Activated T-cell treated with anti-CD3 and anti-CD28 coated beads, Interleukin-2, amount 50 U/mL, for 48 hours (primary cell): ENCODE results near the gene PPP1R14B.

Experiments
- DNase-seq, 2 experiments: peaks; one replicate each; pipeline ENCODE4 v3.0.0-alpha.2; 2020

PPP1R14B gene, protein sequence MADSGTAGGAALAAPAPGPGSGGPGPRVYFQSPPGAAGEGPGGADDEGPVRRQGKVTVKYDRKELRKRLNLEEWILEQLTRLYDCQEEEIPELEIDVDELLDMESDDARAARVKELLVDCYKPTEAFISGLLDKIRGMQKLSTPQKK

GRCh38 chr11:64246871-64247728 is at the start of gene PPP1R14B:
Gene PPP1R14B, minus strand, starts transcription at chr11:64246943. Its CDS starts 270 bp downstream, at chr11:64246673.
- DNase-seq: peak; percentile 87 to 89

DNA sequence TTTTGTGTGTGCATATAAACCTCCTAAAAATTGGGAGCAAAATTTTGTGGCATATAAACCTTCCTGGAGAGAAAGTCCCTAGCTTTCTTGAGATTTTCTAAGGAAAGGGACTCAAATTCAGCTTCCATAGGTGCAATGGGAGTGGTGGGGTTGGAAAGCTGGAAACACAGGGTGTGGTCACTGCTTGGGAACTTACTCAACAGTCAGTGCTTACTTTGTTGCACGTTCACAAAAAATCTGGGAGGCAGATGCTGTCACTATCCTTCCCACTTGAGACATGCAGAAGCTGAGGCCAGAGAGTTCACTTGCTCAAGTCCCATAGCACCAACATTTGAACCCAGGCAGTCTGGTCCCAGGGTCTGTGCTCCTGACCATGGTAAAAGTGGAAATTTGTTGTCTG is 49.5 kb upstream of the PPP1R14B start:
- no peak for DNase-seq

GRCh38 chr11:64295760-64296159 is 49.0 kb upstream of the PPP1R14B start:
- no peak for DNase-seq

DNA sequence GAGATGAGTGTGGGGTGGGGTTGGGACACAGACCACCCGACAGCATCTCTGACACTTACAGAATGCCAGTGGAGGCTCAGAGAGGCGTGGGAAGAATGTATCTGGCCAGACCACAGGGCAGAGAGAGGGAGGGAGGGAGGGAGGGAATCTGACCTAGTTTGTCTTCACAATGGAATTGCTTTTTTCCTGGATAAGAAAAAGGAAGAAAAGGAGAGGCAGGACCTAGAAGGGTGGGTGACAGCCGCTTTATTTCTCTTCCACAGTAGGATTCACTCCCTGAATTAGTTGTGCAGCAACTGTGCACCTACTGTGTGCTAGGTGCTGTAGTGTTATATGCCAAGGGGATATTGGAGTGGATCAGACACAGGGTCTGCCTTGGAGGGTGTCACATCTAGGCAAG is 48.0 kb upstream of the PPP1R14B start:
- no peak for DNase-seq

GRCh38 chr11:64292460-64293254 is 45.9 kb upstream of the PPP1R14B start:
- no peak for DNase-seq

DNA sequence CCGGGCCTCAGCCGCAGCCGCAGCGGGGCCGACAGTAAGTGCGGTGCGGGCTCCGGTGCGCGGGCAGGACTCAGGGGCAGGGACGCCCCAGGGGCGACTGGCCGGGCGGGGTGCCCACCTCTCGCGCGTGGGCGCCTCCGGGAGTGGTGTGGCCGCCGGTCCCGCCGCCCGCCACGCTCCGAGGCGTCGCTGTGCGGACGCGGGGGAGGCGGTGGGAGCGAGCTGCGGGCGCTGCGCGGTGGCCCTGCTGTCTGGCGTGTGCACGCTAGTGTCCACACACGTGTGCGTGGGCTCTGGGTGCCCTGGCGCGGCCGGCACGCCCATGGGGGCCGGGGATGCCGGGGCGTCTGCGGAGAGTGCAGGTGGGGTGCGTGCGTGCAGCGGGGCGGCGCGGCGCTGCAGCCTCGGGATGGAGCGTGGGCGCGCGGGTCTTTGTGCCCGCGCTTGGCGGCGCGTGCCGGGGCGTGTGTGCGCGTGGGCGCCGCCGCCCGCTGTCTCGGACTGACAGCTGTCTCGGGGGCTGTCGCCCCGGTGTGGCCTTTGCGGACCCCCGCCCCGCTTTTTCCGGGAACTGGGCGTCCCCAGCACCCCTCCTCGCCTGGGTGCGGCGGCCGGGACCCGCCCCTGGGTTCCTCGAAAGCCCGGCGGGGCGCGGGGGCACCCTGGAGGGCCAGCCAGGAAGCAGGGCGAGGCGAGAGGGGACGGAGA is 45.2 kb upstream of the PPP1R14B start:
- no peak for DNase-seq

GRCh38 chr11:64291262-64291751 is 44.6 kb upstream of the PPP1R14B start, which contains the start of gene KCNK4:
Gene KCNK4, plus strand, starts transcription at chr11:64291302. Its CDS starts 1,717 bp downstream, at chr11:64293019.
- DNase-seq: no peak

- no peak for DNase-seq
Observed at GRCh38 chr11:64290352-64291261, 43.9 kb upstream of the PPP1R14B start.

DNA sequence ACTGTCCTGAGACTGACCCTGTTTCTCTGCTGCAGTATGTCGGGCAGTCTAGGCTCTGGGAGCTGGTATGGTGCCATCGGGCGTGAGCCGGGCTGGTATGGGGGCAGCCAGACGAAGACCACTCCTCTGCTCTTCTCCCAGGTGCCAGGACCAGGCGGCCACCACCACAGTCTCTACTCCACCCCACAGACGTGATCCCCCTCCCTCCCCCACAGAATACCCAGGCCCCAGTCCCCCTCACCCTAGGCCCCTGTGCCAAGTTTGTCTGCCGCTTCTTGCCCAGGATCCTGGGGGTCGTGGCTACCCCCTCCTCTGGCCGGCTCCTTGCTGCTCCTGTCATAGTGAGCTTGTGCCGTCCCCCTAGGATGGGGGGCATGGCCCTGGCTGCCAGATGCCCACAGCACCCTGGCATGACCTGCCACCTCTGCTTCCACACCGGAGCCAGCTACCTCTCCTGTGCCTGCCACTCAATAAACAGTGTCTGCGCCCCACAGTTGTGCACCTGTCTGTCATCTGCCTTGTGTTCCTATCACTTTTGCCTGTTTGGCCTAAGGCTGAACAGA is 42.3 kb upstream of the PPP1R14B start:
- DNase-seq: no peak

DNA sequence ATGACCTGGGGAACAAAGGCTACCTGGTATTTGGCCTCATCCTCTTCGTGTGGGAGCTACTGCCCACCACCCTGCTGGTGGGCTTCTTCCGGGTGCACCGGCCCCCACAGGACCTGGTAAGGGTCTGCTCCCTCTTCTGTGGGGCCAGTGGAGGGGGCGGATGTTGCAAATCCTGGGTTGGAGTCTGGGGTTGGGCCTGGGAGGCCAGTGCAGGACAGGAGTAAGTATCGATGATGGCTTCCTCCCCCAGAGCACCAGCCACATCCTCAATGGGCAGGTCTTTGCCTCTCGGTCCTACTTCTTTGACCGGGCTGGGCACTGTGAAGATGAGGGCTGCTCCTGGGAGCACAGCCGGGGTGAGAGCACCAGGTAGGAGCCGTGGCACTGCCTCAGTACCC is 41.6 kb upstream of the PPP1R14B start:
- no peak for DNase-seq

DNA sequence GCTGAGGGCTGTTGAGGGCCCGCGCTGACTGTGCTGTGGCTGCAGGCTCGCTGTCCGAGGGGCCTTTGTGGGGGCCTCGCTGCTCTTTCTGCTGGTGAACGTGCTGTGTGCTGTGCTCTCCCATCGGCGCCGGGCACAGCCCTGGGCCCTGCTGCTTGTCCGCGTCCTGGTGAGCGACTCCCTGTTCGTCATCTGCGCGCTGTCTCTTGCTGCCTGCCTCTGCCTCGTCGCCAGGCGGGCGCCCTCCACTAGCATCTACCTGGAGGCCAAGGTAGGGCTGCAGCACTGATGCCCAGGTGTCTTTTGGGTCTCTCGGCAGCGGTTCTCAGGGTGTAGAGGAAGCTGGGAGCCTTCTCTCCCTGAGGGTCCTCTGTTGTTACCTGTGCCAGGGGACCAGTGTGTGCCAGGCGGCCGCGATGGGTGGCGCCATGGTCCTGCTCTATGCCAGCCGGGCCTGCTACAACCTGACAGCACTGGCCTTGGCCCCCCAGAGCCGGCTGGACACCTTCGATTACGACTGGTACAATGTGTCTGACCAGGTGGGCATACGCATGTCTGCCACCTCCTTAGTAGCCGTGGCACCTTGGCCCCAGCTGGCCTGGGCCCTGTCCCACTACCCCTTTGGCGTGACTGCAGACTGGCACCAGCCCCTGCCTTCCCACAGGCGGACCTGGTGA is 41.1 kb upstream of the PPP1R14B start:
- DNase-seq: no peak

DNA sequence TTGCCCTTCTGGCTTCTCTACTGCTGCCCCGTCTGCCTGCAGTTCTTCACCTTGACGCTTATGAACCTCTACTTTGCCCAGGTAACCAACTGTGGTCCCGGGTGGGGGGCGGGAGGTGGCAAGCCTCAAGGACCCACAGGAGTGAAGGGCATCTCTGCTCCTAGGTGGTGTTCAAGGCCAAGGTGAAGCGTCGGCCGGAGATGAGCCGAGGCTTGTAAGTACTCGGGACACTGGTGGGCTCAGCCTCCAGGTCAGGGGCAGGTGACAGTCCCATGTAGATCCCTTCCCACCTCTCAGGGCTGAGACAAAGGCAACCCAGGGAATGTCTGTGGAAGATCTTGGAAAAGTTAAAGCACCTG is 40.0 kb upstream of the PPP1R14B start:
- no peak for DNase-seq

GRCh38 chr11:64285885-64286800 is 39.4 kb upstream of the PPP1R14B start:
- peak in 1 of 2 experiments; percentile 50 for DNase-seq

- peak; percentile 95 to 97 for DNase-seq
Observed at GRCh38 chr11:64284962-64285884, 38.5 kb upstream of the PPP1R14B start, which contains the start of gene GPR137. Gene GPR137, plus strand, starts transcription at chr11:64285848. Its CDS starts 677 bp downstream, at chr11:64286525.

DNA sequence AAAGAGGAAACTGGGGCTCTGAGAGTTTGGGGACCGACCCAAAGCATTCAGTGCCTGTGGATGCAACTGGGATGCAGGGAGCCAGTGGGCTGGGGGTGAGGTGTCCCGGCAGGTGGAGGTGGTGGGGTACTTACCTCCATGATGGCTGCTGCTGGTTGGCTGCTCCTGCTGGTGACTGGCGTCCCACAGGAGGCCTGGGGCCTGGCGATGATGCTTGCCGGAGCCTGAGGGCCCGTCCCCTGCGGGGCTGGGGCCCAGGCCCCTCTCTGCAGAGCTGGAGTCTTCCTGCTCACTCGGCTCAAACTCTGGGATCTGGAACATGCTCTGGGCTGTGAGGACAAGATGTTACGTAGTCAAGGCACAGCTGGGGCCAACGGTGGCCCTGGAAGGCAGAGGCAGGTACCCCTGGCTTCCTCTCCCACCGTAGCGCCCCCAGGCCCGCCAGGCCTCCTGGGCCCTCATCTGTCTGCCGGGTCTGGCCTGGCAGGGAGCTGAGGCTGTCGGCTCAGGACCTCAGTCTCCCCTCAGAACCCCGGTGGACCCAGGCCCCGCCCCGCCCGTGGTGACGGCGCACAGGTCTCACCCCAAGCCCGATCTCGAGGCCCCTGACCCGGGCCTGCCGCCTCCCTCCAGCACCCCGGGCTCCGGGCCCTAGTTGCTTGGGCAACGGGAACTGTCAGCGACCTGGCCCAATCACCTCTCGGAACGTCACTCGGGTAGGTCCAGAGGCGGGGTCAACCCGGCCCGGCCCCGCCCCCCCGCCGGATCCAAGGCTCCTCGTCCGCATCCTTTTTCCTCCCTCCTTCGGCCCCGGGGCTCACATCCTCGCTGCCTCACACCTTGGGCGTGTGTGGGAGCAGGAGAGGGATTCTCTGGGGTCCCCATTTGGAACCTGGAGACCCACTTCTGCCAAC is 37.6 kb upstream of the PPP1R14B start, which contains the start of gene BAD:
BAD (minus strand) TSS at position 618 of the 914 bp plus-strand sequence; CDS start at position 321, 297 bp downstream.
- DNase-seq: peak; percentile 95 to 96

- DNase-seq: no peak
Observed at GRCh38 chr11:64283092-64283491, 36.3 kb upstream of the PPP1R14B start.
